AG09319 (cell line): ENCODE data around the gene JMJD6.

Experiments used
- DNase-seq: peaks from one replicate; pipeline ENCODE4 v3.0.0-alpha.2; 2010; ENCODE audit warnings: low read depth; ENCODE audit errors: extremely low read depth
- CTCF ChIP-seq: IDR thresholded peaks from 2 replicates; pipeline ENCODE4 v1.5.1; 2011; ENCODE audit warnings: low read depth, mild to moderate bottlenecking, inconsistent platforms, low read length, moderate library complexity

The JMJD6 gene

GRCh38 chr17:76677406-76677805 is 49.0 kb downstream of the JMJD6 start:
- no peak for TF ChIP-seq CTCF
- no peak for DNase-seq

GRCh38 chr17:76676629-76677028 is 49.8 kb downstream of the JMJD6 start:
- TF ChIP-seq CTCF = no peak
- DNase-seq = no peak

- DNase-seq = no peak
- TF ChIP-seq CTCF = no peak
These were observed 50.8 kb downstream of the JMJD6 start for GRCh38 chr17:76675648-76676047.

GRCh38 chr17:76674600-76674999 is 51.8 kb downstream of the JMJD6 start:
- TF ChIP-seq CTCF = no peak
- DNase-seq = no peak

- TF ChIP-seq CTCF = no peak
- DNase-seq = peak; percentile 74
These were observed 52.7 kb downstream of the JMJD6 start for GRCh38 chr17:76673729-76674128.

GRCh38 chr17:76672892-76673291 is 53.5 kb downstream of the JMJD6 start:
- no peak for DNase-seq
- no peak for TF ChIP-seq CTCF

GRCh38 chr17:76672270-76672851 is 54.0 kb downstream of the JMJD6 start:
- no peak for DNase-seq
- no peak for TF ChIP-seq CTCF
